PC-9 (cell line): ENCODE measurements around the gene URB1. TPM values are rescaled to one million over a fixed set of nuclear protein-coding genes. Genes with fewer than 3 reads are reported as not detected.

Experiments used
- BruUV-seq: library from RNA; stranded (reverse); fragments of 400-500 nt; replicated peaks from 2 replicates; lab custom pipeline; 2021; lab: Mats Ljungman, UMichigan
- CTCF ChIA-PET: fragments of 300-600 bp; sonication (Branson Sonifier 250); formaldehyde crosslinking; loops from one replicate; lab custom pipeline; 2022; ENCODE audit warnings: antibody characterized with exemption; lab: Charles Lee
- POLR2A ChIA-PET: fragments of 300-600 bp; sonication (Branson Sonifier 250); formaldehyde crosslinking; loops from one replicate; lab custom pipeline; 2022; ENCODE audit warnings: antibody characterized with exemption; ENCODE audit not compliant: unreplicated experiment; lab: Charles Lee
- DNase-seq, 2 experiments: peaks; one replicate each; pipeline versions ENCODE4 v3.0.0 to v3.0.0-alpha.2; 2015 to 2022; ENCODE audit warnings: mixed read lengths in 1 of 2
- H2AFZ ChIP-seq: fragments of 200-600 bp; sonication (generic); 2 replicates; pipeline ENCODE4 v1.8.1; 2017; ENCODE audit warnings: antibody characterized with exemption
- H3F3A ChIP-seq: fragments of 200-600 bp; sonication (generic); 2 replicates; pipeline ENCODE4 v1.8.1; 2017; ENCODE audit warnings: antibody characterized with exemption, mild to moderate bottlenecking, low read depth; ENCODE audit not compliant: insufficient read depth
- H3K27ac ChIP-seq: fragments of 200-600 bp; sonication (generic); 2 replicates; pipeline ENCODE4 v1.6.1; 2016; ENCODE audit warnings: mixed run types
- H3K27me3 ChIP-seq: fragments of 200-600 bp; sonication (generic); 2 replicates; pipeline ENCODE4 v1.6.1; 2016; ENCODE audit warnings: low read depth, mixed run types; ENCODE audit not compliant: insufficient read depth
- H3K36me3 ChIP-seq: fragments of 200-600 bp; sonication (generic); 2 replicates; pipeline ENCODE4 v1.6.1; 2016; ENCODE audit warnings: low read depth, mixed run types
- H3K4me1 ChIP-seq: fragments of 200-600 bp; sonication (generic); replicated peaks from 2 replicates; pipeline ENCODE4 v1.6.1; 2016; ENCODE audit warnings: mixed run types; ENCODE audit not compliant: insufficient read depth
- H3K4me2 ChIP-seq: fragments of 200-600 bp; sonication (generic); 2 replicates; pipeline ENCODE4 v1.6.1; 2017; ENCODE audit warnings: mixed run types
- H3K4me3 ChIP-seq: fragments of 200-600 bp; sonication (generic); 2 replicates; pipeline ENCODE4 v1.6.1; 2016; ENCODE audit warnings: mixed run types
- H3K79me2 ChIP-seq: fragments of 200-600 bp; sonication (generic); 2 replicates; pipeline ENCODE4 v1.6.1; 2017; ENCODE audit warnings: low read depth, mixed run types
- H3K9me2 ChIP-seq: fragments of 200-600 bp; sonication (generic); 2 replicates; pipeline ENCODE4 v1.8.1; 2017; ENCODE audit warnings: mild to moderate bottlenecking; ENCODE audit not compliant: insufficient read depth
- H3K9me3 ChIP-seq: fragments of 200-600 bp; sonication (generic); 2 replicates; pipeline ENCODE4 v1.8.1; 2016; ENCODE audit warnings: low read depth; ENCODE audit not compliant: insufficient read depth
- H4K20me1 ChIP-seq: fragments of 200-600 bp; sonication (generic); 2 replicates; pipeline ENCODE4 v1.8.1; 2017; ENCODE audit not compliant: insufficient read depth
- CTCF ChIP-seq: fragments of 200-600 bp; sonication (generic); conservative IDR thresholded peaks from 2 replicates; pipeline ENCODE4 v1.6.1; 2017; ENCODE audit warnings: mixed run types, antibody characterized with exemption, mild to moderate bottlenecking, moderate library complexity
- EZH2 ChIP-seq: fragments of 200-600 bp; sonication (generic); IDR thresholded peaks from 2 replicates; pipeline ENCODE4 v1.8.0; 2017; ENCODE audit warnings: antibody characterized with exemption, low read depth
- intact Hi-C: fragments of 100-400 bp; cut with micrococcal nuclease; formaldehyde crosslinking; loops from one replicate; pipeline ENCODE4 v1.10.0; 2022; ENCODE audit not compliant: unreplicated experiment
- total RNA-seq: library from RNA; stranded (reverse); gene quantifications from 2 replicates; pipeline ENCODE4 v1.2.3, GENCODE V29; 2021

The URB1 gene
- total RNA-seq, 1 experiment from 2014 or later = 11.0 TPM

- Histone ChIP-seq H3K79me2 (no peaks in the 10 kb centered on the region), H3K9me2 (no peaks in the 10 kb centered on the region), H4K20me1 (no peaks in the 10 kb centered on the region; the same call in 1 of the 2 replicates), H3K4me2 (no peak overlapping the region), H3K9me3 (no peaks in the 10 kb centered on the region), H3K27me3 (no peaks in the 10 kb centered on the region), H3F3A (no peaks in the 10 kb centered on the region), H2AFZ (no peak overlapping the region), H3K4me1 (no peaks in the 10 kb centered on the region), H3K36me3 (0 out of 2 replicates have a peak, but pooled peaks cover 7% of the 10 kb centered on the region), H3K27ac (no peak overlapping the region), H3K4me3 (no peak overlapping the region)
- BruUV-seq = no TSS peak
- no peak for DNase-seq
- ChIA-PET POLR2A (no interaction called here), CTCF (interaction anchor here (1.1 kb wide), 1 partner anchor 233 kb away, joined by 7 read pairs; no protein-coding TSS in a partner anchor)
- TF ChIP-seq CTCF (no peak), EZH2 (no peak)
- intact Hi-C loops = no loop called here
These were observed 24.4 kb downstream of the URB1 start for GRCh38 chr21:32368386-32368785.

GRCh38 chr21:32367158-32367557, 25.7 kb downstream of the URB1 start:
- CTCF ChIA-PET = no interaction called here
- H3K79me2 ChIP-seq = no peaks in the 10 kb centered on the region
- no peak for TF ChIP-seq CTCF
- TF ChIP-seq EZH2 = no peak
- H3K4me1 ChIP-seq = no peaks in the 10 kb centered on the region
- intact Hi-C loops = no loop called here
- no peaks in the 10 kb centered on the region for H3F3A ChIP-seq
- no peak for DNase-seq
- BruUV-seq = no TSS peak
- H3K4me2 ChIP-seq = no peak overlapping the region
- no peaks in the 10 kb centered on the region; the same call in 1 of the 2 replicates for H4K20me1 ChIP-seq
- POLR2A ChIA-PET = no interaction called here
- H3K27me3 ChIP-seq = no peaks in the 10 kb centered on the region
- no peak overlapping the region for H3K27ac ChIP-seq
- no peak overlapping the region for H3K4me3 ChIP-seq
- no peak overlapping the region for H2AFZ ChIP-seq
- H3K9me3 ChIP-seq = no peaks in the 10 kb centered on the region
- no peaks in the 10 kb centered on the region for H3K9me2 ChIP-seq
- H3K36me3 ChIP-seq = 0 out of 2 replicates have a peak, but pooled peaks cover 7% of the 10 kb centered on the region

- ChIA-PET CTCF (interaction anchor here (0.6 kb wide), 1 partner anchor 1967 kb away, joined by 6 read pairs; no protein-coding TSS in a partner anchor), POLR2A (no interaction called here)
- no peak overlapping the region for H3K4me2 ChIP-seq
- intact Hi-C loops = no loop called here
- no peaks in the 10 kb centered on the region for H3K4me1 ChIP-seq
- no peaks in the 10 kb centered on the region for H3K9me3 ChIP-seq
- no peak overlapping the region for H3K4me3 ChIP-seq
- no peaks in the 10 kb centered on the region for H3F3A ChIP-seq
- H3K9me2 ChIP-seq = no peaks in the 10 kb centered on the region
- H3K27me3 ChIP-seq = no peaks in the 10 kb centered on the region
- TF ChIP-seq EZH2 (no peak), CTCF (no peak)
- no peak for DNase-seq
- no peaks in the 10 kb centered on the region for H3K79me2 ChIP-seq
- no TSS peak for BruUV-seq
- H3K27ac ChIP-seq = no peak overlapping the region
- H4K20me1 ChIP-seq = no peaks in the 10 kb centered on the region; the same call in 1 of the 2 replicates
- 0 out of 2 replicates have a peak, but pooled peaks cover under 1% of the 10 kb centered on the region for H3K36me3 ChIP-seq
- H2AFZ ChIP-seq = no peak overlapping the region
These were observed 26.6 kb downstream of the URB1 start for GRCh38 chr21:32366191-32366590.
